Kidney (tissue), 14 donors: Measurements from ENCODE around the gene LAMTOR4. TPM values are rescaled to one million over a fixed set of nuclear protein-coding genes. Genes with fewer than 3 reads are reported as not detected.

Experiments
- DNase-seq, 5 donors: peaks; one replicate each; pipeline ENCODE4 v3.0.0-alpha.2; 2013 to 2020
- FAIRE-seq: peaks from 2 replicates; lab custom pipeline; 2012; peaks lifted over from hg19 to GRCh38; lab: Jason Lieb, UNC
- H3K27ac ChIP-seq, 2 donors: one replicate each; pipeline ENCODE4 v1.7.0; 2013; ENCODE audit warnings: low read depth in 2 of 2, low read length in 2 of 2, inconsistent platforms in 1 of 2
- H3K27me3 ChIP-seq: one replicate; pipeline ENCODE4 v1.7.1; 2013; ENCODE audit warnings: low read length, inconsistent platforms; ENCODE audit not compliant: control insufficient read depth, insufficient read depth
- H3K36me3 ChIP-seq, 3 donors: one replicate each; pipeline versions ENCODE4 v1.7.0 to v1.7.1; 2013; ENCODE audit warnings: low read length in 3 of 3, control low read depth in 1 of 3, inconsistent platforms in 1 of 3; ENCODE audit not compliant: insufficient read depth in 3 of 3, control insufficient read depth in 2 of 3
- H3K4me1 ChIP-seq, 3 donors: one replicate each; pipeline versions ENCODE4 v1.7.0 to v1.7.1; 2013; ENCODE audit warnings: low read length in 3 of 3, inconsistent platforms in 1 of 3, low read depth in 1 of 3; ENCODE audit not compliant: control insufficient read depth in 2 of 3, insufficient read depth in 2 of 3
- H3K4me3 ChIP-seq, 3 donors: one replicate each; pipeline versions ENCODE4 v1.7.0 to v1.8.1; 2013; ENCODE audit warnings: low read length in 3 of 3, control low read depth in 1 of 3, inconsistent platforms in 1 of 3
- H3K9ac ChIP-seq, 3 donors: one replicate each; pipeline versions ENCODE4 v1.7.0 to v1.7.1; 2013; ENCODE audit warnings: low read length in 3 of 3, control low read depth in 1 of 3, inconsistent platforms in 1 of 3
- H3K9me3 ChIP-seq, 3 donors: one replicate each; pipeline versions ENCODE4 v1.7.0 to v1.7.1; 2013; ENCODE audit warnings: low read length in 3 of 3, control low read depth in 1 of 3, inconsistent platforms in 1 of 3; ENCODE audit not compliant: control insufficient read depth in 2 of 3, insufficient read depth in 1 of 3
- intact Hi-C: fragments of 100-400 bp; cut with DNase I; formaldehyde crosslinking; loops from one replicate; pipeline ENCODE4 v1.11.1; 2022
- polyA plus RNA-seq: library from polyadenylated mRNA; stranded (reverse); fragments of 350-450 nt; fragmentation: Illumina TruSeq; extraction: RNeasy Lipid Tissue Mini Kit (QIAGEN cat#74804); gene quantifications from one replicate; pipeline ENCODE4 v1.2.3, GENCODE V29; 2014; ENCODE audit warnings: low read depth, low replicate concordance; ENCODE audit not compliant: insufficient read depth
- total RNA-seq: library from RNA; stranded (reverse); fragmentation: NEBNext Ultra II Directional; extraction: Animal tissue kit (Norgen Biotek cat#: 25700); gene quantifications from one replicate; pipeline ENCODE4 v1.2.1, GENCODE V29; 2021
- TF ChIP-seq, protein P1 (sequence below): IDR thresholded peaks from 3 replicates; pipeline ENCODE4 v1.5.1; 2012; ENCODE audit warnings: mild to moderate bottlenecking, moderate library complexity, borderline replicate concordance; ENCODE audit not compliant: insufficient read depth; ENCODE audit errors: extremely low read depth
- donor health status: control.
- donor health status: control.
- donor health status: control.
- donor health status: control.
- donor health status: control.
- donor health status: DM: yes; HTN: yes; CAD: no.
- donor health status: Normal renal cell carcinoma (clear cell type).

The LAMTOR4 gene
- total and polyA plus RNA-seq, 2 donors from 2014 or later: 122 to 470 TPM

DNA sequence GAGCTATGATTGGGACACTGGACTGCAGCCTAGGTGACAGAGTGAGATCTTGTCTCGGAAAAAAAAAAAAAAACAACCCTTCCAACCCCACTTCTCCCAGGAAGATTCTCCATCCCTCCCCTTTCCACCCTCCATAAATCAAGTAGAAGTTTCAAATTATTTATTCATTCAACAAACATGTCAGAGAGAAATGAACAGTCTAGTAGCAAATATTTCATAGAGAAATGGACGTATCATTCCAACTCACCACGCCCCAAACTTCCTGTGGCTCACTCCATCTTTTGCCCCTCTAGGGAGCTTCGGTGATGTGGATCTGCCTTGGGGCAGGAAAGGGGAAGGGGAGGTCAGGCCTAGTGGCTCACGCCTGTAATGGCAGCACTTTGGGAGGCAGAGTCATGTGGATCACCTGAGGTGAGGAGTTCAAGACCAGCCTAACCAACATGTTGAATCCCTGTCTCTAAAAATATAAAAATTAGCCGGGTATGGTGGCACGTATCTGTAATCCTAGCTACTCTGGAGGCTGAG is 10.4 kb downstream of the LAMTOR4 start:
- DNase-seq: peak in 1 of 5 donors; percentile 50
- Histone ChIP-seq H3K27me3 (no peaks in the 10 kb centered on the region), H3K4me3 (peak overlapping the region; percentile 61 to 72 (median 71)), H3K27ac (peak overlapping the region in 1 of 2 donors; percentile 13), H3K9me3 (no peaks in the 10 kb centered on the region), H3K9ac (peak overlapping the region; percentile 31 to 75 (median 59)), H3K36me3 (peaks cover 2 to 13% (median 3%) of the 10 kb centered on the region in 3 donors), H3K4me1 (peaks cover 0 to 8% (median 4%) of the 10 kb centered on the region in 3 donors)
- TF ChIP-seq, protein P1, sequence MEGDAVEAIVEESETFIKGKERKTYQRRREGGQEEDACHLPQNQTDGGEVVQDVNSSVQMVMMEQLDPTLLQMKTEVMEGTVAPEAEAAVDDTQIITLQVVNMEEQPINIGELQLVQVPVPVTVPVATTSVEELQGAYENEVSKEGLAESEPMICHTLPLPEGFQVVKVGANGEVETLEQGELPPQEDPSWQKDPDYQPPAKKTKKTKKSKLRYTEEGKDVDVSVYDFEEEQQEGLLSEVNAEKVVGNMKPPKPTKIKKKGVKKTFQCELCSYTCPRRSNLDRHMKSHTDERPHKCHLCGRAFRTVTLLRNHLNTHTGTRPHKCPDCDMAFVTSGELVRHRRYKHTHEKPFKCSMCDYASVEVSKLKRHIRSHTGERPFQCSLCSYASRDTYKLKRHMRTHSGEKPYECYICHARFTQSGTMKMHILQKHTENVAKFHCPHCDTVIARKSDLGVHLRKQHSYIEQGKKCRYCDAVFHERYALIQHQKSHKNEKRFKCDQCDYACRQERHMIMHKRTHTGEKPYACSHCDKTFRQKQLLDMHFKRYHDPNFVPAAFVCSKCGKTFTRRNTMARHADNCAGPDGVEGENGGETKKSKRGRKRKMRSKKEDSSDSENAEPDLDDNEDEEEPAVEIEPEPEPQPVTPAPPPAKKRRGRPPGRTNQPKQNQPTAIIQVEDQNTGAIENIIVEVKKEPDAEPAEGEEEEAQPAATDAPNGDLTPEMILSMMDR: no peak
- intact Hi-C loops: no loop called here
- FAIRE-seq: no peak

GRCh38 chr7:100160067-100160466 is 11.3 kb downstream of the LAMTOR4 start:
- TF ChIP-seq, protein P1: no peak
- Histone ChIP-seq H3K9me3 (no peaks in the 10 kb centered on the region), H3K4me3 (no peak overlapping the region), H3K36me3 (peaks cover 2 to 9% (median 3%) of the 10 kb centered on the region in 3 donors), H3K9ac (no peak overlapping the region), H3K4me1 (peaks cover 0 to 8% (median 4%) of the 10 kb centered on the region in 3 donors), H3K27ac (no peak overlapping the region), H3K27me3 (no peaks in the 10 kb centered on the region)
- intact Hi-C loops: no loop called here
- DNase-seq: no peak
- no peak for FAIRE-seq

DNA sequence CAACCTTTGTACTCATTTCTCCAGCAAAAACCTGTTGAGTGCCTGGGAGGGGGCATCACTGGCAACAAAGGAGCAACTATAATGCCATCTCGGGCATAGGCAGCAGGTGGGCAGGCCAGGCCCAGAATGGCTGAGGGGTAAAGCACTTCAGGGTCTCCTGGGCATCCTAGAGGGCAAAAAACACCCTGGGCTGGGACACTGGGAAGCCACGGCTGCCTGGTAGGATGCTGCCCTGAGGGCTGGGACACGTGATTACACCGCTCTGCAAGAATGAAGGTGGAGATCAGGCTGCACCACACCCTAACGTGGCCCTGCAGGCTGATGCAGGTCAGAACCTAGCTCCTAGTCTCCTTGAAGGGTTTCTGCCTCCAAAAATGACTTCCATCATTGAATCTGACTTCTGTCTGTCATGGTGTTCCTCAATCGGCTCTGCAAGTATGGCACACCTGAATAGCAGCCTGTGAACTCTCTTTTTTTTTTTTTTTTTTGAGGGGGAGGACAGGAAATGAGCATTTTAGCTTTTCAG is 14.4 kb downstream of the LAMTOR4 start:
- Histone ChIP-seq H3K9me3 (no peaks in the 10 kb centered on the region), H3K9ac (no peak overlapping the region), H3K27me3 (no peaks in the 10 kb centered on the region), H3K27ac (no peak overlapping the region), H3K36me3 (no peaks in the 10 kb centered on the region), H3K4me3 (no peak overlapping the region), H3K4me1 (peaks cover 0 to 4% (median 0%) of the 10 kb centered on the region in 3 donors)
- intact Hi-C loops: no loop called here
- DNase-seq: no peak
- TF ChIP-seq, protein P1: no peak
- FAIRE-seq: no peak
